ENCODE measurements around the gene TFF3. TPM values are rescaled to one million over a fixed set of nuclear protein-coding genes. Genes with fewer than 3 reads are reported as not detected.

The TFF3 gene
- polyA plus RNA-seq, 3 donors = 0.07 TPM; not detected in 2

GRCh38 chr21:42302794-42303193, 12.4 kb downstream of the TFF3 start:
- Mint-ChIP-seq H3K9me3 (peaks cover 0 to 1% (median 0%) of the 10 kb centered on the region in 7 donors), H3K4me1 (peaks cover 29% of the 10 kb centered on the region)

GRCh38 chr21:42302076-42302650, 13.0 kb downstream of the TFF3 start:
- Histone ChIP-seq H3K27me3 (ENCODE audit: control insufficient read depth in 2 of 2, insufficient read depth in 2 of 2, low read length in 2 of 2) (no peaks in the 10 kb centered on the region), H3K36me3 (replicated peaks in 1 of 2; ENCODE audit: control insufficient read depth in 1 of 2, insufficient read depth in 2 of 2, low read length in 2 of 2) (no peaks in the 10 kb centered on the region), H3K9me3 (replicated peaks in 1 of 2; ENCODE audit: control insufficient read depth in 1 of 2, insufficient read depth in 1 of 2, low read length in 2 of 2) (no peaks in the 10 kb centered on the region), H3K9ac (ENCODE audit: insufficient read depth, low read length, poor library complexity, severe bottlenecking) (no peak overlapping the region), H3K27ac (ENCODE audit: low read depth in 1 of 2, low read length in 2 of 2) (no peak overlapping the region), H3K4me1 (ENCODE audit: control insufficient read depth in 1 of 2, insufficient read depth in 2 of 2, low read length in 2 of 2) (peaks cover 19 to 21% of the 10 kb centered on the region in 2 donors), H3K4me2 (replicated peaks; ENCODE audit: extremely low read depth, low read length, poor library complexity, severe bottlenecking) (no peak overlapping the region), H4K20me1 (ENCODE audit: insufficient read depth, low read length) (no peaks in the 10 kb centered on the region), H3K79me2 (ENCODE audit: insufficient read depth, low read length) (no peaks in the 10 kb centered on the region), H3K4me3 (replicated peaks in 1 of 3; ENCODE audit: low read depth in 2 of 3, low read length in 3 of 3) (no peak overlapping the region), H2AFZ (ENCODE audit: insufficient read depth, low read depth, low read length, poor library complexity, severe bottlenecking) (no peak overlapping the region)
- peaks cover 1 to 2% of the 10 kb centered on the region in 2 donors for H3K36me3 Mint-ChIP-seq
- H3K4me3 Mint-ChIP-seq = no peak overlapping the region
- intact Hi-C loops (cut with micrococcal nuclease) = loop anchor here in 1 of 2 donors (10.0 kb wide), 1 partner anchor 223 kb away; no protein-coding TSS in a partner anchor
- no peak for DNase-seq
- peaks cover 0 to 1% (median 0%) of the 10 kb centered on the region in 7 donors for H3K9me3 Mint-ChIP-seq
- peaks cover 5 to 13% (median 8%) of the 10 kb centered on the region in 3 donors for H3K27me3 Mint-ChIP-seq (ENCODE audit: low read depth in 3 of 3)
- no peak overlapping the region for H3K27ac Mint-ChIP-seq
- no peak for TF ChIP-seq CTCF (IDR thresholded peaks at IDR 0.05)
- H3K4me1 Mint-ChIP-seq = peaks cover 26% of the 10 kb centered on the region
- WGBS (ENCODE audit: insufficient coverage) = 79% methylated on average over 10 of the region's 12 CpGs

More at GRCh38 chr21:42302794-42303193, 12.4 kb downstream of the TFF3 start:
- Histone ChIP-seq H3K9me3 (replicated peaks in 1 of 2; ENCODE audit: control insufficient read depth in 1 of 2, insufficient read depth in 1 of 2, low read length in 2 of 2) (no peaks in the 10 kb centered on the region), H2AFZ (ENCODE audit: insufficient read depth, low read depth, low read length, poor library complexity, severe bottlenecking) (no peak overlapping the region), H3K27ac (ENCODE audit: low read depth in 1 of 2, low read length in 2 of 2) (no peak overlapping the region), H3K79me2 (ENCODE audit: insufficient read depth, low read length) (no peaks in the 10 kb centered on the region), H4K20me1 (ENCODE audit: insufficient read depth, low read length) (no peaks in the 10 kb centered on the region), H3K27me3 (ENCODE audit: control insufficient read depth in 2 of 2, insufficient read depth in 2 of 2, low read length in 2 of 2) (no peaks in the 10 kb centered on the region), H3K9ac (ENCODE audit: insufficient read depth, low read length, poor library complexity, severe bottlenecking) (no peak overlapping the region), H3K4me2 (replicated peaks; ENCODE audit: extremely low read depth, low read length, poor library complexity, severe bottlenecking) (no peak overlapping the region), H3K4me1 (ENCODE audit: control insufficient read depth in 1 of 2, insufficient read depth in 2 of 2, low read length in 2 of 2) (peaks cover 21 to 24% of the 10 kb centered on the region in 2 donors), H3K4me3 (replicated peaks in 1 of 3; ENCODE audit: low read depth in 2 of 3, low read length in 3 of 3) (no peak overlapping the region), H3K36me3 (replicated peaks in 1 of 2; ENCODE audit: control insufficient read depth in 1 of 2, insufficient read depth in 2 of 2, low read length in 2 of 2) (no peaks in the 10 kb centered on the region)
- 72% methylated on average over 3 of the region's 7 CpGs for WGBS (ENCODE audit: insufficient coverage)
- Mint-ChIP-seq H3K4me3 (no peak overlapping the region), H3K27ac (no peak overlapping the region), H3K36me3 (no peaks in the 10 kb centered on the region), H3K27me3 (ENCODE audit: low read depth in 3 of 3) (peaks cover 5 to 13% (median 8%) of the 10 kb centered on the region in 3 donors)
- DNase-seq = no peak
- intact Hi-C loops (cut with micrococcal nuclease) = loop anchor here in 1 of 2 donors (10.0 kb wide), 1 partner anchor 222 kb away; no protein-coding TSS in a partner anchor
- no peak for TF ChIP-seq CTCF (IDR thresholded peaks at IDR 0.05)
